Cardiac muscle cell (in vitro differentiated cells and primary cell): ENCODE measurements around the gene NTN4. TPM values are rescaled to one million over a fixed set of nuclear protein-coding genes. Genes with fewer than 3 reads are reported as not detected.

ENCODE experiments used
- DNase-seq, 2 donors: peaks; one replicate each; pipeline versions ENCODE4 v3.0.0 to v3.0.0-alpha.2; 2010 to 2017; ENCODE audit warnings: low read depth in 1 of 2, low spot score in 1 of 2
- H3K27ac ChIP-seq: fragments of 200-600 bp; sonication (generic); 2 replicates; pipeline ENCODE4 v1.5.1; 2016
- H3K27me3 ChIP-seq: fragments of 200-600 bp; sonication (generic); 2 replicates; pipeline ENCODE4 v1.6.0; 2016; ENCODE audit warnings: control low read depth
- H3K36me3 ChIP-seq: fragments of 200-600 bp; sonication (generic); 2 replicates; pipeline ENCODE4 v1.5.1; 2016; ENCODE audit warnings: control low read depth
- H3K4me1 ChIP-seq: fragments of 200-600 bp; sonication (generic); 2 replicates; pipeline ENCODE4 v1.8.1; 2017; ENCODE audit warnings: low read depth, mild to moderate bottlenecking, mixed run types
- H3K4me3 ChIP-seq: fragments of 200-600 bp; sonication (generic); 2 replicates; pipeline ENCODE4 v1.5.1; 2016; ENCODE audit warnings: mild to moderate bottlenecking
- H3K9me3 ChIP-seq: fragments of 200-600 bp; sonication (generic); 2 replicates; pipeline ENCODE4 v1.5.1; 2017; ENCODE audit warnings: low read depth, mild to moderate bottlenecking, control low read depth
- polyA plus RNA-seq: library from polyadenylated mRNA; unstranded; fragments of >200 nt; fragmentation: Nextera tagmentation; extraction: Ambion mirVana; gene quantifications from 2 replicates; pipeline ENCODE4 v1.2.1, GENCODE V29; 2016
- total RNA-seq: library from RNA; depleted of rRNA; stranded (reverse); fragments of >200 nt; gene quantifications from 2 replicates; pipeline ENCODE4 v1.2.3, GENCODE V29; 2016
- TF ChIP-seq, protein P1 (sequence below): IDR thresholded peaks from 2 replicates; pipeline ENCODE4 v1.5.1; 2012; ENCODE audit warnings: low read depth, mild to moderate bottlenecking, low read length

Gene NTN4
- total and polyA plus RNA-seq, 2 experiments from 2014 or later: 0.86 to 1.4 TPM

DNA sequence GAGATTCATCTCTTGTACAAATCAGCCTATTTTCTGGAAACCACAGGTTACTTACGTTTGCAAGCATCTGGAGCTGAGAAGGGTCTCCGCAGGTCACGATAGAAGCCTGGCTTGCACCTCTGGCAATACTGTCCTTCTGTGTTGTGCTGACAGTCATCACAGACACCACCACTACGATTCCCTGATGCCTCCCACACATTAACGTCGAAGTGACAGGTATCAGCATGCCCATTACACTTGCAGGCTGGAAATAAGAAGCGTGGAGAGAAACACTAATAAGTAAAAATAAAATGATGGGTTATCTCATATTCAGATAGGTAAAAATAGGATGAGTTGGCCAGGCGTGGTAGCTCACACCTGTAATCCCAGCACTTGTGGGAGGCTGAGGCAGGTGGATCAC, 80.2 kb downstream of the NTN4 start:
- no peak for DNase-seq
- TF ChIP-seq, protein P1, sequence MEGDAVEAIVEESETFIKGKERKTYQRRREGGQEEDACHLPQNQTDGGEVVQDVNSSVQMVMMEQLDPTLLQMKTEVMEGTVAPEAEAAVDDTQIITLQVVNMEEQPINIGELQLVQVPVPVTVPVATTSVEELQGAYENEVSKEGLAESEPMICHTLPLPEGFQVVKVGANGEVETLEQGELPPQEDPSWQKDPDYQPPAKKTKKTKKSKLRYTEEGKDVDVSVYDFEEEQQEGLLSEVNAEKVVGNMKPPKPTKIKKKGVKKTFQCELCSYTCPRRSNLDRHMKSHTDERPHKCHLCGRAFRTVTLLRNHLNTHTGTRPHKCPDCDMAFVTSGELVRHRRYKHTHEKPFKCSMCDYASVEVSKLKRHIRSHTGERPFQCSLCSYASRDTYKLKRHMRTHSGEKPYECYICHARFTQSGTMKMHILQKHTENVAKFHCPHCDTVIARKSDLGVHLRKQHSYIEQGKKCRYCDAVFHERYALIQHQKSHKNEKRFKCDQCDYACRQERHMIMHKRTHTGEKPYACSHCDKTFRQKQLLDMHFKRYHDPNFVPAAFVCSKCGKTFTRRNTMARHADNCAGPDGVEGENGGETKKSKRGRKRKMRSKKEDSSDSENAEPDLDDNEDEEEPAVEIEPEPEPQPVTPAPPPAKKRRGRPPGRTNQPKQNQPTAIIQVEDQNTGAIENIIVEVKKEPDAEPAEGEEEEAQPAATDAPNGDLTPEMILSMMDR: no peak
- no peak overlapping the region for H3K27ac ChIP-seq
- H3K4me1 ChIP-seq: no peaks in the 10 kb centered on the region
- no peaks in the 10 kb centered on the region for H3K27me3 ChIP-seq
- H3K36me3 ChIP-seq: no peaks in the 10 kb centered on the region
- H3K9me3 ChIP-seq: no peaks in the 10 kb centered on the region
- H3K4me3 ChIP-seq: no peak overlapping the region

DNA sequence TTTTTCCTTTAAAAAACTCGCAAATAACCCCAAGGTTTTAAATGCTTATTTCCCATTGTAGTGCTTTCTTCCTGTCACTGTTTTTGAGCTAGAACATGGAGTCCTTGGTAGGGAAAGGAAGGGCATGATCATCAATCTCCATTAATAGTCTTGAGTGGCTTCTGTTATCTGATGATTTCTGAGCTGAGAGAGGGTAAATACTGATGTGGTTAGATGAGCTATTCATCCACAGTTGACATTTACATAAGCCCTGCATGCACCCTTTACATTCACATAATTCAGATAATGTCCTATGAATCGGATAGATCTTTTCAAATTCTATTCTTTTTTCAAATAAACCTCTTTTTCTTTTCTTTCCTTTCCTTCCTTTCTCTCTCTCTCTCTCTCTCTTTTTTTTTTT, 81.4 kb downstream of the NTN4 start:
- H3K4me3 ChIP-seq: no peak overlapping the region
- H3K36me3 ChIP-seq: no peaks in the 10 kb centered on the region
- H3K27ac ChIP-seq: no peak overlapping the region
- TF ChIP-seq, protein P1: no peak
- H3K27me3 ChIP-seq: no peaks in the 10 kb centered on the region
- H3K4me1 ChIP-seq: no peaks in the 10 kb centered on the region
- no peak for DNase-seq
- H3K9me3 ChIP-seq: no peaks in the 10 kb centered on the region

DNA sequence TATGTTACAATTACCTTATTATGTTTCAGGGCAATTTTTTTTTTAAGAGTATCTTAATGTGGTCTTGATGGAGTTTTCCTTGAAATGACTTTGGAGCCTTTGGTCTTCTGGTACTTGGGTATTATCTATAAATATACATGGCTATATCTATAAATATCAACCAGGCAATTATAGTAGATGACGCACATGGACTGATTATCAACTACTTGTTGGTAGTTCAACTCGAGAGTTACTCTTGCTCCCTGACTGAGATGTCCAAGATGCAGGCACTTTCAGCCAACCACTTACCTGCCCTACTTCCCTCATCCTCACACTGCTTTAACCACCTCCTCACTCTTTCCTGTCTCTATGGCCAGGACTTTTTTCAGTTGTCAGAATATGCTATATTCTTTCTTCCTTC, 85.4 kb downstream of the NTN4 start:
- no peak overlapping the region for H3K4me3 ChIP-seq
- H3K4me1 ChIP-seq: no peaks in the 10 kb centered on the region
- DNase-seq: no peak
- TF ChIP-seq, protein P1: no peak
- H3K27me3 ChIP-seq: no peaks in the 10 kb centered on the region
- no peaks in the 10 kb centered on the region for H3K9me3 ChIP-seq
- H3K27ac ChIP-seq: no peak overlapping the region
- no peaks in the 10 kb centered on the region for H3K36me3 ChIP-seq

DNA sequence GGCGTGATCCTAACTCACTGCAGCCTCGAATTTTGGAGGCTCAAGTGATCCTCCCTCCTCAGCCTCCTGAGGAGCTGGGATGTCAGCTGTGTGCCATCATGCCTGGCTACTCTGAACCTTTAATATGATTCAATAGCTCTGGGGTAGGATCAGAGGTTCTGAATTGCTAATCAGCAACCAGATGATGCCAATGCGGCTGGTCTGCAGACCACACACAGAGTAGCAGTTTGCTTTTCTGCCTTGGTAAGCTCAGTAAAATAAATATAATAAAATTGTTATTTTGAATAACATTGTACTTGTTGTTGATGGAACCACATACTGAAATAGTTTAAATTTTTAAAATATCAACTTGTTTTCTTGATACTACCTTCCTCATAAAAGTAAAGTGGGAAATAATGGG, 86.6 kb downstream of the NTN4 start:
- TF ChIP-seq, protein P1: no peak
- Histone ChIP-seq H3K9me3 (no peaks in the 10 kb centered on the region), H3K4me1 (no peaks in the 10 kb centered on the region), H3K36me3 (no peaks in the 10 kb centered on the region), H3K27me3 (no peaks in the 10 kb centered on the region), H3K4me3 (no peak overlapping the region), H3K27ac (no peak overlapping the region)
- no peak for DNase-seq

DNA sequence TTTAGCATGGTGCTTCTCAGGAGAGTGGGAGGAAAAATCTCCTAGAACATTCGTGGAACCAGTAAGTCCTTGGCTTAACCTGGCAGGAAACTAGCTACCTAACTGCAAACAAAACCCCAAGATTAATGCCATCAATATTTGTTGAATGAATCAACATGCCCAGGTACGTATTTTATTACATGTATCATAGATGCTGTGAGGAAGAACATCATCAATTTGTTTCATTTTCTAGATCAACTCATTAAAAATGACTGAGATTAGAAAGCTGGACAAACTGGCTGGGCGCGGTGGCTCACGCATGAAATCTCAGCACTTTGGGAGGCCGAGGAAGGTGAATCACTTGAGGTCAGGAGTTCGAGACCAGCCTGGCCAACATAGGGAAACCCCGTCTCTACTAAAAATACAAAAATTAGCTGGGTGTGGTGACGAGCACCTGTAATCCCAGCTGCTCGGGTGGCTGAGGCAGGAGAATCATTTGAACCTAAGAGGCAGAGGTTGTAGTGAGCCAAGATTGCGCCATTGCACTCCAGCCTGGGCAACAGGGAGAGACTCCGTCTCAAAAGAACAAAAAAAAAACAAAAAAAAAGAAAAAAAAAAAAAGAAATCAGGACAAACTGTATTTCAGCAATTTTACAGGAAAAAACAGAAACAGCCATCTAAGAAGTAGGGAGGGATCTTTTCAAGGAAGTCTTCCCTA, 88.7 kb downstream of the NTN4 start:
- TF ChIP-seq, protein P1: no peak
- no peak overlapping the region for H3K4me3 ChIP-seq
- no peak for DNase-seq
- H3K4me1 ChIP-seq: no peaks in the 10 kb centered on the region
- no peaks in the 10 kb centered on the region for H3K9me3 ChIP-seq
- H3K36me3 ChIP-seq: no peaks in the 10 kb centered on the region
- no peaks in the 10 kb centered on the region for H3K27me3 ChIP-seq
- no peak overlapping the region for H3K27ac ChIP-seq
